KMS-11 (cell line): ENCODE results near the gene PRELID3B.

Experiments
- H2AFZ ChIP-seq: fragments of 200-600 bp; sonication (generic); 2 replicates; pipeline ENCODE4 v1.6.1; 2016; ENCODE audit warnings: antibody characterized with exemption, mixed run types, low read depth
- H3K27ac ChIP-seq: fragments of 200-600 bp; sonication (generic); 2 replicates; pipeline ENCODE4 v1.6.1; 2016; ENCODE audit warnings: mild to moderate bottlenecking, mixed run types
- H3K27me3 ChIP-seq: fragments of 200-600 bp; sonication (generic); 2 replicates; pipeline ENCODE4 v1.6.1; 2017; ENCODE audit warnings: mild to moderate bottlenecking, low read depth, mixed run types, moderate library complexity; ENCODE audit not compliant: insufficient read depth
- H3K36me3 ChIP-seq: fragments of 200-600 bp; sonication (generic); 2 replicates; pipeline ENCODE4 v1.6.1; 2017; ENCODE audit warnings: mild to moderate bottlenecking, mixed run types; ENCODE audit not compliant: insufficient read depth
- H3K4me1 ChIP-seq: fragments of 200-600 bp; sonication (generic); 2 replicates; pipeline ENCODE4 v1.6.1; 2016; ENCODE audit warnings: mild to moderate bottlenecking, low read depth, mixed run types; ENCODE audit not compliant: poor library complexity, severe bottlenecking
- H3K4me2 ChIP-seq: fragments of 200-600 bp; sonication (generic); 2 replicates; pipeline ENCODE4 v1.7.0; 2016; ENCODE audit warnings: mild to moderate bottlenecking, mixed run types
- H3K4me3 ChIP-seq: fragments of 200-600 bp; sonication (generic); IDR thresholded peaks from 2 replicates; pipeline ENCODE4 v1.6.1; 2017; ENCODE audit warnings: low read depth, low read length, mixed read lengths; ENCODE audit not compliant: insufficient read depth
- H3K79me2 ChIP-seq: fragments of 200-600 bp; sonication (generic); 2 replicates; pipeline ENCODE4 v1.6.1; 2016; ENCODE audit warnings: low read depth, mixed run types; ENCODE audit not compliant: insufficient read depth
- H3K9ac ChIP-seq: fragments of 200-600 bp; sonication (generic); 2 replicates; pipeline ENCODE4 v1.6.1; 2016; ENCODE audit warnings: mild to moderate bottlenecking, mixed run types
- H4K20me1 ChIP-seq: fragments of 200-600 bp; sonication (generic); 2 replicates; pipeline ENCODE4 v1.6.1; 2016; ENCODE audit warnings: mild to moderate bottlenecking, mixed run types; ENCODE audit not compliant: insufficient read depth
- CTCF ChIP-seq: fragments of 200-600 bp; sonication (generic); conservative IDR thresholded peaks from 2 replicates; pipeline ENCODE4 v1.6.1; 2017; ENCODE audit warnings: low read depth, mild to moderate bottlenecking, antibody characterized with exemption, low read length, moderate library complexity, mixed read lengths

Gene PRELID3B

DNA sequence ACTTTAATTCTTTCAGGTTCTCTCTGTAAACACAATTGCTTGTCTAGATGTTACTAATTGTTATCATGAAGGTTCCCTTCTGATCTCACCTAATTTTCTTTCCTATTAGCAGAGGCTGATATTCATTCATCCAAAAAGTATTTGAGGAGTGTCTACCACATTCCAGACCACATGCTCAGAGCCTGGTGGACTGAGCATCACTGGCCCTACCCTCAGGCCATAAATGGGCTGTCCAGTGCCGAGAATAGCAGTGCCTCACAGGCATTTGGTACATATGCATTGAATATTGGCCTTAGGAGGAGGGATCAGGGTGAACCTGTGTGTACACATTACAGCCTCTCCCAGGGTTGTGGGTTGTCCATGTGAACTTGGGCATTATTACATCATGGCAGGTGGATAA is 40.4 kb upstream of the PRELID3B start:
- TF ChIP-seq CTCF = no peak
- H3K79me2 ChIP-seq = no peaks in the 10 kb centered on the region
- no peak overlapping the region for H3K4me2 ChIP-seq
- H3K27ac ChIP-seq = no peak overlapping the region
- no peak overlapping the region for H2AFZ ChIP-seq
- no peak overlapping the region for H3K9ac ChIP-seq
- no peaks in the 10 kb centered on the region for H3K27me3 ChIP-seq
- H3K36me3 ChIP-seq = no peaks in the 10 kb centered on the region
- H3K4me1 ChIP-seq = no peaks in the 10 kb centered on the region
- no peak overlapping the region for H3K4me3 ChIP-seq
- H4K20me1 ChIP-seq = no peaks in the 10 kb centered on the region

DNA sequence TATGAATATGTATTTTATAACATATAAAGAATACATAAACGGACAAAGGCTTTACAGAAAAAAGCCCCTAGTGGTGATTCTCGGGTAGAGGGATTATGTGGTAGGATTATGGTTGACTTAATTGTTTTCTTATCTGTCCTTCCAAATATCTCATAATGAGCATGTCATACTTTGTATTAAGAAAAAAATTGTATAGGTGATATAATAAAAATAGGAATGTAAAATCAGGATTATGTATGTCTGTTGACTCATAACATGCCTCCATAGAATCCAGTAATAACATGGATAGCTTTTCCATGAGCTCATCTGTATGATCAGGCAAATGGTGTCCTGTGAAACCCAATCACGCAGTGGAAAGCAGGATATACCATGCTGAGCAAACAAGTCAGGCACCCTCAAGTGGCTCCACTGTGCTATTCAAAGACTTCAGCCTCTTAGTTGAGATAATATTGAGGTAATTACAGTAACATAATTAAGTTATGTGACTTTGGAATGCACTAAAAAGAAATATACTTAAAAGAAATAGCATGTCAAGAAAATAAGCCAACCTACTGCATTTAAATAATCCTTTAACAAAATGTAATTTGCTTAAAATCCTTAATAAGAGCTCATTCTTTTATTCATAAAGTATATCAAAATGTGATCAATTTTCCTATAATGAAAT is 39.6 kb upstream of the PRELID3B start:
- Histone ChIP-seq H3K36me3 (no peaks in the 10 kb centered on the region), H3K9ac (no peak overlapping the region), H3K79me2 (no peaks in the 10 kb centered on the region), H3K27me3 (no peaks in the 10 kb centered on the region; the same call in 1 of the 2 replicates), H3K4me2 (no peak overlapping the region), H4K20me1 (no peaks in the 10 kb centered on the region), H2AFZ (no peak overlapping the region), H3K27ac (no peak overlapping the region), H3K4me1 (no peaks in the 10 kb centered on the region), H3K4me3 (no peak overlapping the region)
- TF ChIP-seq CTCF = no peak; the same call in 1 of the 2 replicates

- no peak for TF ChIP-seq CTCF
- Histone ChIP-seq H4K20me1 (no peaks in the 10 kb centered on the region), H3K9ac (no peak overlapping the region), H3K79me2 (no peaks in the 10 kb centered on the region), H3K4me2 (no peak overlapping the region), H2AFZ (no peak overlapping the region), H3K4me1 (no peaks in the 10 kb centered on the region), H3K27me3 (no peaks in the 10 kb centered on the region; the same call in 1 of the 2 replicates), H3K27ac (no peak overlapping the region), H3K4me3 (no peak overlapping the region), H3K36me3 (no peaks in the 10 kb centered on the region)
Measured at GRCh38 chr20:59081036-59081435, 38.5 kb upstream of the PRELID3B start.

DNA sequence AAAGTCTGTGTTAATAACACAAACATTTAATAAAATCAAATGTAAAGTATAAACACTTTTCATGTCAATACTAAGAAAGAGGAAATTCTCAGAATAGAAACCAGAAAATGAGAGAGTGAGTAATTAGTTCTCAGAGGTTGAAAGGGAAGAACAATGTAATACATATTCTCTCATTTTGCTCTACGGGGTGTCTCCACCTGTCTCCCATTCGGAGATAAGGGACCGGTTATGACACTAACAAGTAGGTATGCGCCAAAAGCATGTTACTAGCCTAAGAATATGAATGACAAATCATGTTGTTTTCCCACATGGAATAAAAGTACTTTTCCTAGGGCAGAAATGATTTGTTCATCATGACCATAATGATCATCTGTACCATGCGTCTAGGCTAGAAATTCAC is 35.6 kb upstream of the PRELID3B start:
- no peak overlapping the region for H3K4me2 ChIP-seq
- H3K27ac ChIP-seq = no peak overlapping the region

More for the DNA sequence above, 35.6 kb upstream of the PRELID3B start:
- Histone ChIP-seq H3K79me2 (no peaks in the 10 kb centered on the region), H2AFZ (no peak overlapping the region), H3K9ac (no peak overlapping the region), H3K4me3 (no peak overlapping the region), H3K4me1 (no peaks in the 10 kb centered on the region), H4K20me1 (no peaks in the 10 kb centered on the region), H3K27me3 (no peaks in the 10 kb centered on the region; the same call in 1 of the 2 replicates), H3K36me3 (no peaks in the 10 kb centered on the region)
- TF ChIP-seq CTCF = no peak
